GM21526 (cell line): ENCODE data around the gene EPS8L3.
"Not testable (repeated sequence)": the region's sequence is repeated elsewhere in the genome, so short reads cannot be mapped to it uniquely, and the experiment has no call there.

ENCODE experiments used
- ATAC-seq: cut with Tn5 transposase; IDR thresholded peaks from one replicate; pipeline ENCODE4 v1.9.1; 2021; ENCODE audit warnings: moderate library complexity; ENCODE audit not compliant: unreplicated experiment, low FRiP score

The EPS8L3 gene

DNA sequence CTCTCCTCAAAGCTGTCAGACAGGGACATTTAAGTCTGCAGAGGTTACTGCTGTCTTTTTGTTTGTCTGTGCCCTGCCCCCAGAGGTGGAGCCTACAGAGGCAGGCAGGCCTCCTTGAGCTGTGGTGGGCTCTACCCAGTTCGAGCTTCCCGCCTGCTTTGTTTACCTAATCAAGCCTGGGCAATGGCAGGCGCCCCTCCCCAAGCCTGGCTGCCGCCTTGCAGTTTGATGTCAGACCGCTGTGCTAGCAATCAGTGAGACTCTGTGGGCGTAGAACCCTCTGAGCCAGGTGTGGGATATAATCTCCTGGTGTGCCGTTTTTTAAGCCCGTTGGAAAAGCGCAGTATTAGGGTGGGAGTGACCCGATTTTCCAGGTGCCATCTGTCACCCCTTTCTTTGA, 15.4 kb downstream of the EPS8L3 start:
- not testable (repeated sequence) for ATAC-seq

- ATAC-seq: no peak
Measured at GRCh38 chr1:109740615-109741373, 22.9 kb downstream of the EPS8L3 start, which contains the start of gene GSTM3. Gene GSTM3 (minus strand): TSS chr1:109741038. CDS start chr1:109740287, 751 bp downstream.

DNA sequence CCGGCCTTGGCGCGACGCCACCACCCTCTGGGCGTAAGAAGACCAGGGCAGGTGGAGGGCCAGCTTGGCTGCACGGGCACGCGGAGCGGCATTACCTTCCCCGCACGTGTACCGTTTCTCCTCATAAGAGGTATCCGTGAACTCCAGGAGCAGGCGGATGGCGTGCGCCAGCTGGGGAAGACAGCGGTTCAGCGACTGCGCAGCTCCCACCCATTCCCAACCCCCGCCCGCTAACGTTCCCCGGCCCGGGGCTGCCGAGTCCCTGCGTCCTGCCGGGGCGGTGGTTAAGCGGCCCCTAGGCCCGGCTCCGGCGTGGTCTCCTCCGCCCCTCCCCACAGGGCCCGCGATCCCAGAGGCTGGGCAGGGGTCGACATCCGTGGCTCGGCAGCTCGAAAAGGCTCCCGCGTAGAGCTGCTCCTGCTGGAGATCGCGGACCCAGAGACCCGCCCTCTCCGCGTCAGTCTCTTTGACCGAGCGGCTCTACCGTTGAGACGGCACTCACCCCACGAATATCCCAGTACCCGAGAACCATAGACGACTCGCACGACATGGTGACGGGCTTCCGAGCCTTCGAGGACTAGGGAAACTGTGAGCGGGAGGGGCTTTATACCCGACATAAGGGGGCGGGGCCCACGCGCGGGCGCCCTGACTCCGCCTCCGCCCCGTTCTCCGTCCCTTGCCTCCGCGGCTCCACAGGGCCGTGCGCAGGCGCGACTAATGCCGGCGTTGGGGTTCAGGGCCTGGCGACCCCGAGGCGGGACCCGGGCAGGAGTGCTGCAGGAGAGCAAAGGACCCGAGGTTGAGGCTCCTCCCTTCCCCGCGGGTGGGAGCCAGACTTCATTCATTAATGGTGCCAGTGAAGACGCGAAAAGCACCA, 23.7 kb downstream of the EPS8L3 start:
- ATAC-seq: no peak

DNA sequence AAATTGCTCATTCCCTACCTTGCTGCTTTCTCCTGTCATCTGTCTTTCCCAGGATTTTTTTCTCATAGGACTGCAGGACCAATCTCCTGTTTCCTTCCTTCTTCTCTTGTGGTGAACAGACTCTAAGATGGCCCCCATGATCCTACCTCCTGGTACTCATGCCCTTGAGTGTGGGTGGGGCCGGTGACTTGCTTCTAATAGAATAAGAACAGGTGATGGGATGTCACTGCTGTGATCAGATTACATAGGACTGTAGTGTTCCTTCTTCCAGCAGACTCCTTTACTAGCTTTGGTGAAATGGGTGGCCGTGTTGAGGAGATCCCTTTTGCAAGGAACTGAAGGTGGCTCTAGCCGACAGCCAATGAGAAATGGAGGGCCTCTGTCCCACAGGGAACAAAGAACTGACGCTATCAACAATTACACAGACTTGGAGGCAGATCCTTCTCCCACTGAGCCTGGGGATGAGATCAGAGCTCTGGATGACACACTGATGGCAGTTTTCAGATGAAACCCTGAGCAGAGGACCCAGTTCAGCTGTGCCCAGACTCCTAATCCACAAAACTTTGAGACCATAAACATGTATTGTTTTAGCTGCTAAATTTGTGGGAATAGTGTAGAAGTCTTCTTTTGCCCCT, 30.4 kb downstream of the EPS8L3 start:
- ATAC-seq: no peak

- ATAC-seq: no peak
Measured at GRCh38 chr1:109732390-109732881, 31.3 kb downstream of the EPS8L3 start.

DNA sequence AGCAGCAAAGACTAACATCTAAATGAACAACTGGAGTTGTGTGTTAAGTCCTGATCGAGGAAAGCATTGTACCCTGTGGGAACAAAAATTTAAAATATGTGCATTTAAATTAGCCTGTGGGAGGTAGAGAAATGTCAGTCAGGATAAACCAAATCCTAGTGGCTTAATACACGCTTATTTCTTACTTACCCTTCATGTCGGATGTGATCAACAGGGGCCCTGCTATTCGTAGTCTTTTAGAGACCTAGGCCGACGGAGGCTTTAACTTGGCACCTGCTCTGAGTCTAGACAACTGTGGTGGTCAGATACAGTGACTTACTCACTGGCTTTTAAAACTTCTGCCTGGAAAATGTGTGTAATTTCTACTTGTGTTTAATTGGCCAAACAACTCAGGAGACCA, 33.1 kb downstream of the EPS8L3 start:
- no peak for ATAC-seq

GRCh38 chr1:109728870-109729269, 34.9 kb downstream of the EPS8L3 start:
- ATAC-seq: no peak

GRCh38 chr1:109726728-109727373, 36.9 kb downstream of the EPS8L3 start:
- ATAC-seq: no peak

GRCh38 chr1:109726007-109726406, 37.7 kb downstream of the EPS8L3 start:
- no peak for ATAC-seq

- no peak for ATAC-seq
Measured at GRCh38 chr1:109725510-109725909, 38.2 kb downstream of the EPS8L3 start.

DNA sequence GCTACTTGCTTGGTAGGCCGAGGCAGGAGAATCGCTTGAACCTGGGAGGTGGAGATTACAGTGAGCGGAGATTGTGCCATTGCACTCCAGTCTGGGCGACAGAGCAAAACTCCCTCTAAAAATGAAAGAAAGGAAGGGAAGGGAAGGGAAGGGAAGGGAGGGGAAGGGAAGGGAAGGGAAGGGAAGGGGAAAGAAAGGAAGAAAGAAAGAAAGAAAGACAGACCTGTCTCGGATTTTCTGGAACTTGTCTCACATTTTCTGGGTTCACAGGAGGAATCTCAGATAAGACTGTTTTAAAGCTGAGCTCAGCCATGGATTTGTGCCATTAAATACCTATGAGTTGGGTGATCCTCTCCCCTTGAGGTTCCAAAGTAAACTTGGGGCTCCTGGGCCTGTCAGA, 38.8 kb downstream of the EPS8L3 start:
- no peak for ATAC-seq

- no peak for ATAC-seq
Measured at GRCh38 chr1:109722908-109723691, 40.6 kb downstream of the EPS8L3 start.

DNA sequence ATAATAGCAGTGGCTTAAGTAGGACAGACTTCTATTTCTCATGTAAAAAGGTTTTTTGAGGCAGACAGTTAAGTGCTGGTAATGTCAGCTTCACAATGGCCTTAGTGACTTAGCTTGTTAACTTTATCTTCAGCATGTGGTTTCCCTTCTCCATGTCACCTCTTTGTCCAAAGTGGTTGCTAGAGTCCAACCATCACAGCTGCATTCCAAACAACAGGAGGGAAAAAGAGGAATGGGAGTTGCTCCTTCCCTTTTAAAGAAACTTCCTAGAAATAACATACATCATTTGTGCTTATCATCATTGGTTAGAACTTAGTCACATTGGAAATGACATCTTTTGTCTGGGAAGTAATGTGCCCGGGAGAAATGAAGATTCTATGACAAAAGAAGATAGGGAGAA, 41.8 kb downstream of the EPS8L3 start:
- no peak for ATAC-seq

- ATAC-seq: no peak
Measured at GRCh38 chr1:109721042-109721441, 42.7 kb downstream of the EPS8L3 start.

DNA sequence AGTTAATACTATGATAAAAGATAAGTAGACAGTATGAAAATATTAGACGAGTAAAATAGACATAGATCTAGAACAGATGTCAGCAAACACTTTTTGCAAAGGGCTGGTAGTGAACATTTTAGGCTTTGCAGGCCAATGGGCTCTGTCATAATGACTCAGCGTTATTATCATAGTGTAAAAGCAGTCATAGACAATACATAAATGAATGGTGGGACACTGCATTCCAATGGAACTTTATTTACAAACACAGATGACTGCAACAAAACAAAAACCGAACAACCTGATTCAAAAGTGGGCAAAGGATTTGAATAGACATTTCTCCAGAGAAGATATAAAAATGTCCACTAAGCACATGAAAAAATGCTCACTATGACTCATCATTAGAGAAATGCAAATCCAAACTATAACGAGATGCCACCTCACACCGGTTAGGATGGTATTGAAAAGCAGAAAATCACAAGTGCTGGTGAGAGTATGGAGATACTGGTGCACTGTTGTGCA, 44.3 kb downstream of the EPS8L3 start:
- no peak for ATAC-seq

DNA sequence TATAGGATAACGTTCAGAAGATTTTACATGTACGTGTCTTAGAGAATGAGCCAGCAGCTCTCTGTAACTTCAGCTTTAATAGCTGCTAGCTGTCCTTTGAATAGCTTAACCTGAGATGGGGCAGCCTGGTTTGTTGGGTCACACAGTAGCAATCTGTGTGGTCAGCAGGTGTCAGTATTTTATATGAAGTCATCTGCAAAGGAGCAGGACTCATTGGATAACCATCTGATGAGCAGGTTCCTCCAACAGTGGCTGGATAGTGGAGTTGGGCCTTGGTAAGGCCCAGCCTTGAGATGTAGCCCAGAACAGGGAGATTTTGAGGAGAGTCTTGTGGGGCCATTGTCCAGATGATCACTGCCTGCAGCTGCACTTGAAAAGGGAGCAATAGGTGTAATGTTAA, 45.2 kb downstream of the EPS8L3 start:
- no peak for ATAC-seq

DNA sequence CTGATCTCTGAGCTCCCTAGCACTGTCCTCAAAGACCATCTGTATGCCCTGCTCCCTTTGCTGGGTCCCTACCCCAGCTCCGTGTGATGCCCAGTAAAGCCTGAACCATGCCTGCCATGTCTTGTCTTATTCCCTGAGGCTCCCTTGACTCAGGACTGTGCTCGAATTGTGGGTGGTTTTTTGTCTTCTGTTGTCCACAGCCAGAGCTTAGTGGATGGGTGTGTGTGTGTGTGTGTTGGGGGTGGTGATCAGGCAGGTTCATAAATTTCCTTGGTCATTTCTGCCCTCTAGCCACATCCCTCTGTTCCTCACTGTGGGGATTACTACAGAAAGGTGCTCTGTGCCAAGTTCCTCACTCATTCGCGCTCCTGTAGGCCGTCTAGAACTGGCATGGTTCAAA, 46.0 kb downstream of the EPS8L3 start:
- ATAC-seq: no peak

- ATAC-seq: no peak
Measured at GRCh38 chr1:109716570-109717090, 47.1 kb downstream of the EPS8L3 start.

GRCh38 chr1:109716121-109716520, 47.6 kb downstream of the EPS8L3 start:
- no peak for ATAC-seq
